ENCODE measurements around the gene FOXP4. TPM values are rescaled to one million over a fixed set of nuclear protein-coding genes. Genes with fewer than 3 reads are reported as not detected.
A peak's percentile ranks its signal among the peaks of the same experiment; 100 is the strongest.

The FOXP4 gene
- total RNA-seq, 3 donors from 2014 or later = 5.1 to 11.0 (median 5.6) TPM

- no peaks in the 10 kb centered on the region for H3K4me1 ChIP-seq
These were observed 25.0 kb downstream of the FOXP4 start for GRCh38 chr6:41571021-41571780.

GRCh38 chr6:41572613-41573012, 26.4 kb downstream of the FOXP4 start:
- Histone ChIP-seq H3K9me3 (no peaks in the 10 kb centered on the region), H3K4me1 (peaks cover 0 to 8% of the 10 kb centered on the region in 2 donors), H3K36me3 (no peaks in the 10 kb centered on the region), H3K27ac (peak overlapping the region in 1 of 2 donors; percentile 15), H3K4me3 (no peak overlapping the region), H3K27me3 (no peaks in the 10 kb centered on the region)
- no peak for DNase-seq (ENCODE audit: low spot score in 2 of 2)
- intact Hi-C loops (cut with DNase I; ENCODE audit: low total_unique reads) = no loop called here
- TF ChIP-seq POLR2AphosphoS5 (IDR thresholded peaks at IDR 0.05) (no peak), POLR2A (IDR thresholded peaks at IDR 0.05) (no peak), CTCF (IDR thresholded peaks at IDR 0.05) (no peak)

More at GRCh38 chr6:41571021-41571780, 25.0 kb downstream of the FOXP4 start:
- H3K36me3 ChIP-seq = no peaks in the 10 kb centered on the region
- H3K4me3 ChIP-seq = no peak overlapping the region
- no peak overlapping the region for H3K27ac ChIP-seq
- TF ChIP-seq POLR2AphosphoS5 (IDR thresholded peaks at IDR 0.05) (no peak), CTCF (IDR thresholded peaks at IDR 0.05) (no peak), POLR2A (IDR thresholded peaks at IDR 0.05) (no peak)
- no peaks in the 10 kb centered on the region for H3K9me3 ChIP-seq
- intact Hi-C loops (cut with DNase I; ENCODE audit: low total_unique reads) = no loop called here
- no peaks in the 10 kb centered on the region for H3K27me3 ChIP-seq
- DNase-seq (ENCODE audit: low spot score in 2 of 2) = no peak

- Histone ChIP-seq H3K4me1 (peaks cover 0 to 10% of the 10 kb centered on the region in 2 donors), H3K27ac (peak overlapping the region in 1 of 2 donors; percentile 10), H3K36me3 (no peaks in the 10 kb centered on the region), H3K27me3 (no peaks in the 10 kb centered on the region), H3K9me3 (no peaks in the 10 kb centered on the region), H3K4me3 (no peak overlapping the region)
- no peak for DNase-seq (ENCODE audit: low spot score in 2 of 2)
- TF ChIP-seq CTCF (IDR thresholded peaks at IDR 0.05) (no peak), POLR2AphosphoS5 (IDR thresholded peaks at IDR 0.05) (no peak), POLR2A (IDR thresholded peaks at IDR 0.05) (no peak)
- intact Hi-C loops (cut with DNase I; ENCODE audit: low total_unique reads) = no loop called here
These were observed 27.1 kb downstream of the FOXP4 start for GRCh38 chr6:41573276-41573675.

- H3K27ac ChIP-seq = no peak overlapping the region
- H3K36me3 ChIP-seq = no peaks in the 10 kb centered on the region
- no peak overlapping the region for H3K4me3 ChIP-seq
- no peaks in the 10 kb centered on the region for H3K27me3 ChIP-seq
- no peak for DNase-seq (ENCODE audit: low spot score in 2 of 2)
- intact Hi-C loops (cut with DNase I; ENCODE audit: low total_unique reads) = no loop called here
- TF ChIP-seq POLR2A (IDR thresholded peaks at IDR 0.05) (no peak), CTCF (IDR thresholded peaks at IDR 0.05) (no peak), POLR2AphosphoS5 (IDR thresholded peaks at IDR 0.05) (no peak)
- peaks cover 4 to 10% of the 10 kb centered on the region in 2 donors for H3K4me1 ChIP-seq
- H3K9me3 ChIP-seq = no peaks in the 10 kb centered on the region
These were observed 27.8 kb downstream of the FOXP4 start for GRCh38 chr6:41573985-41574384.

GRCh38 chr6:41575598-41575997, 29.4 kb downstream of the FOXP4 start:
- no peaks in the 10 kb centered on the region for H3K27me3 ChIP-seq
- peak overlapping the region; percentile 35 to 69 for H3K27ac ChIP-seq
- intact Hi-C loops (cut with DNase I; ENCODE audit: low total_unique reads) = no loop called here
- DNase-seq (ENCODE audit: low spot score in 2 of 2) = no peak
- H3K4me1 ChIP-seq = peaks cover 4 to 10% of the 10 kb centered on the region in 2 donors
- TF ChIP-seq POLR2AphosphoS5 (IDR thresholded peaks at IDR 0.05) (no peak), POLR2A (IDR thresholded peaks at IDR 0.05) (no peak), CTCF (IDR thresholded peaks at IDR 0.05) (no peak)
- no peaks in the 10 kb centered on the region for H3K9me3 ChIP-seq
- H3K36me3 ChIP-seq = no peaks in the 10 kb centered on the region
- no peak overlapping the region for H3K4me3 ChIP-seq

Data from breast epithelium (tissue), 4 donors.